ENCODE data around the gene TBX3. TPM values are rescaled to one million over a fixed set of nuclear protein-coding genes. Genes with fewer than 3 reads are reported as not detected.

Gene TBX3
- total and polyA plus RNA-seq, 2 donors (not counting 3 experiments of a cell fraction or from before 2014, with no cell fraction given) = 0.52 to 2.0 TPM

- intact Hi-C loops (cut with micrococcal nuclease) (no loop called here), dilution Hi-C loops (cut with MboI; ENCODE audit: extremely low pct_ligation_motif_present, low sequenced_read_pairs) (no loop called here)
- Histone ChIP-seq H3K9me1 (replicated peaks; ENCODE audit: control insufficient read depth, extremely low read depth, insufficient read depth, low read length) (no peaks in the 10 kb centered on the region), H3K4me1 (ENCODE audit: control insufficient read depth, extremely low read depth, insufficient read depth, low read length) (no peaks in the 10 kb centered on the region), H3K4me3 (replicated peaks in 1 of 3; ENCODE audit: insufficient read depth in 1 of 3, low read depth in 1 of 3, low read length in 3 of 3) (no peak overlapping the region), H3K4me2 (ENCODE audit: insufficient read depth, low read length) (no peak overlapping the region), H3K27me3 (ENCODE audit: control insufficient read depth in 2 of 2, insufficient read depth in 2 of 2, low read length in 2 of 2) (peaks cover 53 to 62% of the 10 kb centered on the region in 2 experiments), H3K79me2 (ENCODE audit: control insufficient read depth, insufficient read depth, low read length) (no peaks in the 10 kb centered on the region), H2AFZ (ENCODE audit: low read depth, low read length) (no peak overlapping the region), H3K36me3 (ENCODE audit: control insufficient read depth in 2 of 2, extremely low read depth in 1 of 2, insufficient read depth in 2 of 2, low read length in 2 of 2) (no peaks in the 10 kb centered on the region), H3K9me3 (replicated peaks; ENCODE audit: control insufficient read depth, insufficient read depth, low read length) (no peaks in the 10 kb centered on the region), H3K9ac (replicated peaks; ENCODE audit: extremely low read depth, insufficient read depth, low read length) (no peak overlapping the region), H3K27ac (ENCODE audit: insufficient read depth, low read depth, low read length) (no peak overlapping the region), H4K20me1 (replicated peaks; ENCODE audit: control insufficient read depth, extremely low read depth, insufficient read depth, low read length) (no peaks in the 10 kb centered on the region)
- ChIA-PET POLR2A (no interaction called here), CTCF (interaction anchor here (0.7 to 3.9 kb wide), 3 partner anchors 14 to 1400 kb away, joined by 3 to 20 read pairs (median 8); partner anchors contain the start of gene TBX3)
- FAIRE-seq = no peak
- no peak for DNase-seq (ENCODE audit: low read depth, low spot score)
- TF ChIP-seq EZH2 (IDR thresholded peaks at IDR 0.05; ENCODE audit: borderline replicate concordance, low read depth, low read length, severe bottlenecking) (peak; percentile 38), FOS (IDR thresholded peaks at IDR 0.05; ENCODE audit: borderline replicate concordance, insufficient read depth, low read length) (no peak), POLR2A (IDR thresholded peaks at IDR 0.05; ENCODE audit: low read depth, low read length) (no peak)
- BruUV-seq (replicated peaks) = no TSS peak
Measured at GRCh38 chr12:114669401-114670290, 14.3 kb downstream of the TBX3 start.

GRCh38 chr12:114668886-114669288 is 15.1 kb downstream of the TBX3 start:
- H3K27me3 ChIP-seq (ENCODE audit: control insufficient read depth in 2 of 2, insufficient read depth in 2 of 2, low read length in 2 of 2) = peaks cover 57 to 68% of the 10 kb centered on the region in 2 experiments
- no peak overlapping the region for H3K9ac ChIP-seq (replicated peaks; ENCODE audit: extremely low read depth, insufficient read depth, low read length)
- H3K9me1 ChIP-seq (replicated peaks; ENCODE audit: control insufficient read depth, extremely low read depth, insufficient read depth, low read length) = no peaks in the 10 kb centered on the region
- no peak for TF ChIP-seq EZH2 (IDR thresholded peaks at IDR 0.05; ENCODE audit: borderline replicate concordance, low read depth, low read length, severe bottlenecking)
- no peak for TF ChIP-seq CTCF (IDR thresholded peaks at IDR 0.05; ENCODE audit: extremely low read depth in 1 of 2, insufficient read depth in 1 of 2, low read depth in 1 of 2, low read length in 2 of 2)
- TF ChIP-seq FOS (IDR thresholded peaks at IDR 0.05; ENCODE audit: borderline replicate concordance, insufficient read depth, low read length) = no peak
- TF ChIP-seq, protein P1, sequence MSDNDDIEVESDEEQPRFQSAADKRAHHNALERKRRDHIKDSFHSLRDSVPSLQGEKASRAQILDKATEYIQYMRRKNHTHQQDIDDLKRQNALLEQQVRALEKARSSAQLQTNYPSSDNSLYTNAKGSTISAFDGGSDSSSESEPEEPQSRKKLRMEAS (IDR thresholded peaks at IDR 0.05; ENCODE audit: insufficient read depth, insufficient read length) = no peak
- TF ChIP-seq POLR2AphosphoS5 (IDR thresholded peaks at IDR 0.05; ENCODE audit: insufficient read depth, low read depth, low read length) = no peak
- TF ChIP-seq MYC (IDR thresholded peaks at IDR 0.05; ENCODE audit: low read depth, low read length) = no peak
- no peak for TF ChIP-seq POLR2A (IDR thresholded peaks at IDR 0.05; ENCODE audit: low read depth, low read length)
- TF ChIP-seq GATA2 (IDR thresholded peaks at IDR 0.05; ENCODE audit: insufficient read depth, insufficient read length, low read depth, low read length) = no peak
- H3K79me2 ChIP-seq (ENCODE audit: control insufficient read depth, insufficient read depth, low read length) = no peaks in the 10 kb centered on the region
- H3K4me1 ChIP-seq (ENCODE audit: control insufficient read depth, extremely low read depth, insufficient read depth, low read length) = no peaks in the 10 kb centered on the region
- intact Hi-C loops (cut with micrococcal nuclease) (loop anchor here (1.0 kb wide), 3 partner anchors 15 to 1248 kb away; partner anchors contain the start of gene TBX3), dilution Hi-C loops (cut with MboI; ENCODE audit: extremely low pct_ligation_motif_present, low sequenced_read_pairs) (no loop called here)
- FAIRE-seq (no peak), DNase-seq (ENCODE audit: low read depth, low spot score) (no peak)
- H2AFZ ChIP-seq (ENCODE audit: low read depth, low read length) = no peak overlapping the region
- ChIA-PET CTCF (interaction anchor here (0.6 to 3.9 kb wide), 6 partner anchors 15 to 1277 kb away, joined by 3 to 20 read pairs (median 6); partner anchors contain the start of gene TBX3), POLR2A (no interaction called here)
- H3K9me3 ChIP-seq (replicated peaks; ENCODE audit: control insufficient read depth, insufficient read depth, low read length) = no peaks in the 10 kb centered on the region
- no peak overlapping the region for H3K4me2 ChIP-seq (ENCODE audit: insufficient read depth, low read length)
- BruUV-seq (replicated peaks) = no TSS peak
- H3K27ac ChIP-seq (ENCODE audit: insufficient read depth, low read depth, low read length) = no peak overlapping the region
- H3K36me3 ChIP-seq (ENCODE audit: control insufficient read depth in 2 of 2, extremely low read depth in 1 of 2, insufficient read depth in 2 of 2, low read length in 2 of 2) = no peaks in the 10 kb centered on the region
- no peak overlapping the region for H3K4me3 ChIP-seq (replicated peaks in 1 of 3; ENCODE audit: insufficient read depth in 1 of 3, low read depth in 1 of 3, low read length in 3 of 3)
- H4K20me1 ChIP-seq (replicated peaks; ENCODE audit: control insufficient read depth, extremely low read depth, insufficient read depth, low read length) = no peaks in the 10 kb centered on the region

Measured in endothelial cell of umbilical vein (primary cell).